AG04449 (cell line): ENCODE measurements around the gene PLEKHM3.

ENCODE experiments used
- CTCF ChIA-PET: fragments of 350-600 bp; formaldehyde crosslinking; extraction: SDS; loops from one replicate; lab custom pipeline; 2021; ENCODE audit warnings: antibody characterized with exemption; lab: Yijun Ruan, JAX
- POLR2A ChIA-PET: fragments of 400-600, 350-600 bp; formaldehyde crosslinking; extraction: SDS; loops from one replicate; lab custom pipeline; 2020; ENCODE audit warnings: antibody characterized with exemption, inconsistent platforms; lab: Yijun Ruan, JAX
- DNase-seq: peaks from one replicate; pipeline ENCODE4 v3.0.0-alpha.2; 2010; ENCODE audit warnings: low read depth, low spot score
- H3K4me3 ChIP-seq: 2 replicates; pipeline ENCODE4 v1.5.1; 2011; ENCODE audit warnings: low read depth, mild to moderate bottlenecking, control low read depth, low read length
- TF ChIP-seq, protein P1 (sequence below): IDR thresholded peaks from one replicate; pipeline ENCODE4 v1.5.1; 2011; ENCODE audit warnings: mild to moderate bottlenecking, moderate library complexity, low read length, control low read depth, inconsistent platforms; ENCODE audit not compliant: insufficient read depth; ENCODE audit errors: missing control alignments

PLEKHM3 gene

DNA sequence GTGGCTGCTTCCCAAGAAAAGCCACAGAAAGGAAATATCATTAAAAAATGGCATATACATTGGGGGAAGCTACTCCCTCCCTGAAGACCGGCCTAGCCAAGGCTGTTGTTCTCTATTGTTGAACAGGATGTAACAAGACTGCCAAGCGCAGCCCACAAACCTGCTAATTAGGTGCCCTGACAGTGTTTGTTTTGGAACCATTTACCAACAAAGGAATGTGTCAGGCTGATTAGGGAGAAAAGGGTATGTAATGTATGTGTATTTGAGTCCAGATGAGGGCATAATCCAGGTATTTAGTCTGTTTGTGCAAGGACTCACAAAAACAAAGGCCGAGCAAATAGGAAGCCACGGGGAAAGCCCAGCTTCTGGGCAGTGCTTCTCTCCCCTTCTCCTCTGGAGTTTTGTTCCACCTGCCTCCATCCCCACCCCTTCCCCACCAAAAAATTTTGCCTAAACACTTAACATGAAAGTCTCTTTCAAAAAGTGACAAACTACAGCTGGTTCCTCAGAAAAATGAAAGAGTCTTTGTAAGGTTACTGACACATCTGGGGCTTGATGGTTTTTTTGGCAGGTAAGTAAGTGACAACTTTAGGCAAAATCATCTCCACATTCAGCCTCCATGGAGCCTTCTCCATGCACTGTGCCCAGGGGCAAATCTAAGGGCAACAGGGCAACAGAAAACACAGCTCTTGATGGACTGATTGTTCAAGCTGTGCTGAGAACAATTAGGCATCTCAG is 177.4 kb downstream of the PLEKHM3 start:
- peak; percentile 57 for DNase-seq
- H3K4me3 ChIP-seq = no peak overlapping the region
- ChIA-PET POLR2A (interaction anchor here (0.6 kb wide), 1 partner anchor 45 kb away, joined by 7 read pairs; no protein-coding TSS in a partner anchor), CTCF (interaction anchor here (0.8 to 1.4 kb wide), 3 partner anchors 10 to 194 kb away, joined by 3 to 10 read pairs (median 3); no protein-coding TSS in a partner anchor)
- TF ChIP-seq, protein P1, sequence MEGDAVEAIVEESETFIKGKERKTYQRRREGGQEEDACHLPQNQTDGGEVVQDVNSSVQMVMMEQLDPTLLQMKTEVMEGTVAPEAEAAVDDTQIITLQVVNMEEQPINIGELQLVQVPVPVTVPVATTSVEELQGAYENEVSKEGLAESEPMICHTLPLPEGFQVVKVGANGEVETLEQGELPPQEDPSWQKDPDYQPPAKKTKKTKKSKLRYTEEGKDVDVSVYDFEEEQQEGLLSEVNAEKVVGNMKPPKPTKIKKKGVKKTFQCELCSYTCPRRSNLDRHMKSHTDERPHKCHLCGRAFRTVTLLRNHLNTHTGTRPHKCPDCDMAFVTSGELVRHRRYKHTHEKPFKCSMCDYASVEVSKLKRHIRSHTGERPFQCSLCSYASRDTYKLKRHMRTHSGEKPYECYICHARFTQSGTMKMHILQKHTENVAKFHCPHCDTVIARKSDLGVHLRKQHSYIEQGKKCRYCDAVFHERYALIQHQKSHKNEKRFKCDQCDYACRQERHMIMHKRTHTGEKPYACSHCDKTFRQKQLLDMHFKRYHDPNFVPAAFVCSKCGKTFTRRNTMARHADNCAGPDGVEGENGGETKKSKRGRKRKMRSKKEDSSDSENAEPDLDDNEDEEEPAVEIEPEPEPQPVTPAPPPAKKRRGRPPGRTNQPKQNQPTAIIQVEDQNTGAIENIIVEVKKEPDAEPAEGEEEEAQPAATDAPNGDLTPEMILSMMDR = no peak

DNA sequence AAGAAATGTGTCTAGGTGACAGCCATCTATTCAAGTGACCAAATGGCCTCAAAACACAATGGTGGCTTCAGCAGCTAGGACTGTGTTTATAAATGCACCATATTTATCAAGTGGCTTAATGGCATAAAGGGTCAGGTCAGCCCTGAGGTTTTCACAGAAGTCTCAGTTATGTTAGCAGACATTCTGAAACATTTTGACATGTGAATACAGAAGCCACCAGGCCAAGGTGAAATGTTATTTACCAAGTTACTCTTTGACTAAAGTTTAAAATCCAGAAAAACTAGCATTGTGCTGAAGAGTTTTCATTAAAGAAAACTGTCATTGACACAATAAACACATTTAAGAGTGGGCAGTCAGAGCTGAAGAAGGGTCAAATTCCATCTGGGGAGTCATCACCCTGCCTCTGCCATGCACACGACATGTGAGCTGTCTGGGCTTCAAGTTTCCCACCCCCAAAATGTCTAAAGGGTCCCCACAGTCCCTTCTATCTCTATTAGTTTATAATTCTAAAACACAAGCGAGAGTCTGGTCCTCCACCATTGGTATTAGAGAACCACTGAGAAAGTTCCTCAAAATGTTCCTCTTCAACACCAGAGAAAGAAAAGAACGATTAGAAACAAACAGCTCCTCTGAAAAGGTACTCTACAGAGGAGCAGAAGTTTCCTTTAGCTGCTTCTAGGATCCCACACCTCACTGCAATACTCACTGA is 178.1 kb downstream of the PLEKHM3 start:
- no peak overlapping the region for H3K4me3 ChIP-seq
- TF ChIP-seq, protein P1 = no peak
- ChIA-PET CTCF (interaction anchor here (0.5 to 1.4 kb wide), 4 partner anchors 9 to 195 kb away, joined by 3 to 10 read pairs (median 3); no protein-coding TSS in a partner anchor), POLR2A (interaction anchor here (0.6 kb wide), 1 partner anchor 44 kb away, joined by 7 read pairs; no protein-coding TSS in a partner anchor)
- no peak for DNase-seq

DNA sequence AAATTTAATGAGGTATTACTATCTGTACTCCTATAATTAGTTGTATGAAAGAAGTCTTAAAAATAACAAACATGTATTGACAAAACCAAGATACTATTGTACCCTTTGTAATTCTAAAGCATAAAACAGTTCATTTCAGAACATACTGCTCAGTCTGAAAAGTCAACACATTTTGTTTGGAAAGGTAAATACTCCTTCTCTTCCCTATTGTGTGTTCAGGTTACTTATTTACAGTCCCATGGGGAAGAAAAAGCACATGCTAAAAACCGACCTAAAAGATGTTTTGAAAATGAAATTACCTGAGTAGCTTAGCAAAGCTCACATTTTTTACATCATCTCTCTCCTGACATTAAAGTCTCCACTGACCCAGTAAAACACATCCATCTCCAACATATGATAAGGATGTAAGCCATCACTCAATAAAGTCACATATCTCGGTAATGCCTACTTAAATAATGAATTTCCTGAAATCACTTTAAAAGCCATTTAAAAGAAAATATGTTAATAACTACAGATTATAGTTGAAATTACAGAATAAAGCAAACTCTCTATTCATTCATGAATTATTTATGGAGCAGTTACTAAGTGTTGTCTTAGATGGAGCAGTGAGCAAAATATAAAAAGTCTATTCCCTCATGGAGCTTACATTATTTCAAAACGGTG is 180.0 kb downstream of the PLEKHM3 start:
- TF ChIP-seq, protein P1 = no peak
- ChIA-PET CTCF (interaction anchor here (2.6 kb wide), 1 partner anchor 195 kb away, joined by 9 read pairs; no protein-coding TSS in a partner anchor), POLR2A (no interaction called here)
- H3K4me3 ChIP-seq = no peak overlapping the region
- no peak for DNase-seq

DNA sequence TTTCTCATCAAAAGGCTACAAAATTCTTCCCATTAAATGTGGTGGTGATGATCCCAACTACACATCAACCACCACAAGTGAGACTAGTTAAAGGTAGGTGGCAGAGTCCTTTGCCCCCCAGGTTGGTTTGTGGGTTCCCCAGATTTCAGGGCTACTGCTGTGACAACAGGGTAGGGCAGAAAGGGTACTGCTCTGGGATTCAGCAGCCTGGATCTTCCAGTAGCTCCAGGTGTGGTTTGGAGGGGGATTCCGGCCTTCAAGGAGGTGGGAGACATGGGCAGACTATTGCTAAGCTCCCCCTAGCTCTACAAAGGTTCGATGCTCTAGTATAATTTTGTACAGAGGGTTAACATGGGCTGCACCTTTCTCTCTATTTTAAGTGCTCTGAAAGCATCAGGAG is 180.7 kb downstream of the PLEKHM3 start:
- TF ChIP-seq, protein P1 = no peak
- ChIA-PET POLR2A (interaction anchor here (0.6 kb wide), 1 partner anchor 67 kb away, joined by 3 read pairs; no protein-coding TSS in a partner anchor), CTCF (interaction anchor here (2.6 kb wide), 1 partner anchor 195 kb away, joined by 9 read pairs; no protein-coding TSS in a partner anchor)
- H3K4me3 ChIP-seq = no peak overlapping the region
- no peak for DNase-seq

DNA sequence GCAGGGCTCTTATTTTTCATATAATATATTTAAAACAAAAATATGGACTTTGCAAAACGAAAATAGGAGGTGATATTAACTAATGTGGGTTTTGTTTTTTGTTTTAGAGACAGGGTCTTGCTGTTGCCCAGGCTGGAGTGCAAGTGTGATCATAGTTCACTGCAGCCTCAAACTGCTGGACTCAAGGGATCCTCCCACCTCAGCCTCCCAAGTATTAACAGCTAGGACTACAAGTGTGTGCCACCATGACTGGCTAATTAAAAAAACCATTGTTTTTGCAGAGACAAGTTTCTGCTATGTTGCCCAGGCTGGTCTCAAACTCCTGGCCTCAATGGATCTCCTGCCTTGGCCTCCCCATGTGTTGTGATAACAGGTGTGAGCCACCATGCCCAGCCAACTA is 185.2 kb downstream of the PLEKHM3 start:
- no peak for DNase-seq
- ChIA-PET POLR2A (no interaction called here), CTCF (no interaction called here)
- no peak overlapping the region for H3K4me3 ChIP-seq
- TF ChIP-seq, protein P1 = no peak
